Kidney (tissue), 14 donors: ENCODE results near the gene DHH. TPM values are rescaled to one million over a fixed set of nuclear protein-coding genes. Genes with fewer than 3 reads are reported as not detected.
A peak's percentile ranks its signal among the peaks of the same experiment; 100 is the strongest.

Experiments used
- DNase-seq, 5 donors: peaks; one replicate each; pipeline ENCODE4 v3.0.0-alpha.2; 2013 to 2020
- FAIRE-seq: peaks from 2 replicates; lab custom pipeline; 2012; peaks lifted over from hg19 to GRCh38; lab: Jason Lieb, UNC
- H3K27ac ChIP-seq, 2 donors: one replicate each; pipeline ENCODE4 v1.7.0; 2013; ENCODE audit warnings: low read depth in 2 of 2, low read length in 2 of 2, inconsistent platforms in 1 of 2
- H3K27me3 ChIP-seq: one replicate; pipeline ENCODE4 v1.7.1; 2013; ENCODE audit warnings: low read length, inconsistent platforms; ENCODE audit not compliant: control insufficient read depth, insufficient read depth
- H3K36me3 ChIP-seq, 3 donors: one replicate each; pipeline versions ENCODE4 v1.7.0 to v1.7.1; 2013; ENCODE audit warnings: low read length in 3 of 3, control low read depth in 1 of 3, inconsistent platforms in 1 of 3; ENCODE audit not compliant: insufficient read depth in 3 of 3, control insufficient read depth in 2 of 3
- H3K4me1 ChIP-seq, 3 donors: one replicate each; pipeline versions ENCODE4 v1.7.0 to v1.7.1; 2013; ENCODE audit warnings: low read length in 3 of 3, inconsistent platforms in 1 of 3, low read depth in 1 of 3; ENCODE audit not compliant: control insufficient read depth in 2 of 3, insufficient read depth in 2 of 3
- H3K4me3 ChIP-seq, 3 donors: one replicate each; pipeline versions ENCODE4 v1.7.0 to v1.8.1; 2013; ENCODE audit warnings: low read length in 3 of 3, control low read depth in 1 of 3, inconsistent platforms in 1 of 3
- H3K9ac ChIP-seq, 3 donors: one replicate each; pipeline versions ENCODE4 v1.7.0 to v1.7.1; 2013; ENCODE audit warnings: low read length in 3 of 3, control low read depth in 1 of 3, inconsistent platforms in 1 of 3
- H3K9me3 ChIP-seq, 3 donors: one replicate each; pipeline versions ENCODE4 v1.7.0 to v1.7.1; 2013; ENCODE audit warnings: low read length in 3 of 3, control low read depth in 1 of 3, inconsistent platforms in 1 of 3; ENCODE audit not compliant: control insufficient read depth in 2 of 3, insufficient read depth in 1 of 3
- CTCF ChIP-seq: IDR thresholded peaks from 3 replicates; pipeline ENCODE4 v1.5.1; 2012; ENCODE audit warnings: mild to moderate bottlenecking, moderate library complexity, borderline replicate concordance; ENCODE audit not compliant: insufficient read depth; ENCODE audit errors: extremely low read depth
- intact Hi-C: fragments of 100-400 bp; cut with DNase I; formaldehyde crosslinking; loops from one replicate; pipeline ENCODE4 v1.11.1; 2022
- polyA plus RNA-seq: library from polyadenylated mRNA; stranded (reverse); fragments of 350-450 nt; fragmentation: Illumina TruSeq; extraction: RNeasy Lipid Tissue Mini Kit (QIAGEN cat#74804); gene quantifications from one replicate; pipeline ENCODE4 v1.2.3, GENCODE V29; 2014; ENCODE audit warnings: low read depth, low replicate concordance; ENCODE audit not compliant: insufficient read depth
- total RNA-seq: library from RNA; stranded (reverse); fragmentation: NEBNext Ultra II Directional; extraction: Animal tissue kit (Norgen Biotek cat#: 25700); gene quantifications from one replicate; pipeline ENCODE4 v1.2.1, GENCODE V29; 2021
- donor health status: control.
- donor health status: control.
- donor health status: control.
- donor health status: control.
- donor health status: control.
- donor health status: DM: yes; HTN: yes; CAD: no.
- donor health status: Normal renal cell carcinoma (clear cell type).

Gene DHH
- total and polyA plus RNA-seq, 2 donors from 2014 or later = 0.54 to 1.6 TPM

GRCh38 chr12:49133014-49133413, 38.4 kb upstream of the DHH start:
- intact Hi-C loops = no loop called here
- no peak for TF ChIP-seq CTCF
- H3K4me3 ChIP-seq = no peak overlapping the region

GRCh38 chr12:49131894-49132461, 37.4 kb upstream of the DHH start:
- H3K36me3 ChIP-seq = peaks cover 10 to 26% (median 11%) of the 10 kb centered on the region in 3 donors
- H3K9ac ChIP-seq = peak overlapping the region; percentile 57 to 74 (median 66)
- TF ChIP-seq CTCF = no peak
- peak overlapping the region; percentile 68 to 81 (median 79) for H3K4me3 ChIP-seq
- FAIRE-seq = no peak
- peaks cover 0 to 18% (median 5%) of the 10 kb centered on the region in 3 donors for H3K4me1 ChIP-seq
- no peaks in the 10 kb centered on the region for H3K27me3 ChIP-seq
- H3K27ac ChIP-seq = peak overlapping the region; percentile 76 to 77
- peak in 1 of 5 donors; percentile 71 for DNase-seq
- intact Hi-C loops = no loop called here
- H3K9me3 ChIP-seq = no peaks in the 10 kb centered on the region

More at GRCh38 chr12:49133014-49133413, 38.4 kb upstream of the DHH start:
- Histone ChIP-seq H3K27ac (no peak overlapping the region), H3K27me3 (no peaks in the 10 kb centered on the region), H3K4me1 (peaks cover 0 to 18% (median 5%) of the 10 kb centered on the region in 3 donors), H3K9ac (no peak overlapping the region), H3K9me3 (no peaks in the 10 kb centered on the region), H3K36me3 (peaks cover 4 to 15% (median 7%) of the 10 kb centered on the region in 3 donors)
- FAIRE-seq (no peak), DNase-seq (no peak)

GRCh38 chr12:49131051-49131893, 36.7 kb upstream of the DHH start, which contains the start of gene TUBA1B:
TUBA1B (minus strand) TSS chr12:49131395; CDS start chr12:49131300, 95 bp downstream.
- FAIRE-seq (no peak), DNase-seq (peak; percentile 91 to 98 (median 95))
- Histone ChIP-seq H3K4me3 (peak within 1 kb of the TSS; percentile 94 to 99 (median 96)), H3K27me3 (no peaks in the 10 kb centered on the region), H3K4me1 (peaks cover 0 to 18% (median 5%) of the 10 kb centered on the region in 3 donors), H3K27ac (peak within 1 kb of the TSS; percentile 99 to 100), H3K9me3 (no peaks in the 10 kb centered on the region), H3K36me3 (peaks cover 10 to 27% (median 11%) of the 10 kb centered on the region in 3 donors), H3K9ac (peak within 1 kb of the TSS; percentile 97 to 100 (median 99))
- TF ChIP-seq CTCF = peak; percentile 4
- intact Hi-C loops = no loop called here
